K562 (cell line): ENCODE results near the gene PRKAG2. TPM values are rescaled to one million over a fixed set of nuclear protein-coding genes. Genes with fewer than 3 reads are reported as not detected.

Experiments used
- ATAC-seq: fragments of 200-7000 bp; cut with Tn5 transposase; 3 replicates; pipeline ENCODE4 v1.9.1; 2020; ENCODE audit warnings: moderate library complexity
- BruUV-seq: library from RNA; stranded (reverse); fragments of 400-500 nt; replicated peaks from 2 replicates; lab custom pipeline; 2021; lab: Mats Ljungman, UMichigan
- CTCF ChIA-PET: fragments of 300-600 bp; formaldehyde crosslinking; extraction: SDS; loops from one replicate; lab custom pipeline; 2021; ENCODE audit warnings: low intra/inter-chr PET ratio; lab: Yijun Ruan, JAX
- POLR2A ChIA-PET: fragments of 300-600, 350-650 bp; sonication (Branson Sonifier 250); formaldehyde crosslinking; extraction: SDS; loops from one replicate; lab custom pipeline; 2021; ENCODE audit warnings: antibody characterized with exemption, inconsistent platforms; lab: Yijun Ruan, JAX
- DNase-seq, 4 experiments: peaks; one replicate each; pipeline versions ENCODE4 v3.0.0 to v3.0.0-alpha.2; 2011 to 2018; ENCODE audit warnings: low spot score in 3 of 4, mixed read lengths in 3 of 4; ENCODE audit errors: extremely low read depth in 1 of 4
- FAIRE-seq: peaks from 2 replicates; lab custom pipeline; 2011; peaks lifted over from hg19 to GRCh38; lab: Jason Lieb, UNC
- H2AFZ ChIP-seq: 2 replicates; pipeline ENCODE4 v1.6.0; 2011; ENCODE audit warnings: low read depth, low read length, control low read depth, inconsistent platforms
- H3K27ac ChIP-seq: fragments of 200-600 bp; 3 replicates; pipeline ENCODE4 v1.8.0; 2011; ENCODE audit warnings: low read depth, mild to moderate bottlenecking, control low read depth, inconsistent platforms, low read length, moderate library complexity, mixed read lengths; ENCODE audit errors: extremely low read depth
- H3K27me3 ChIP-seq, 2 experiments: fragments of 300-600 bp in 1 of 2; 2 replicates in 1 of 2; 3 replicates in 1 of 2; pipeline versions ENCODE4 v1.6.0 to v1.8.0; 2011; ENCODE audit warnings: inconsistent platforms in 2 of 2, low read length in 2 of 2, mild to moderate bottlenecking in 1 of 2, mixed read lengths in 1 of 2, moderate library complexity in 1 of 2; ENCODE audit not compliant: control insufficient read depth in 2 of 2, insufficient read depth in 2 of 2
- H3K36me3 ChIP-seq: fragments of 300-600 bp; 3 replicates; pipeline ENCODE4 v1.8.0; 2011; ENCODE audit warnings: mild to moderate bottlenecking, low read length, inconsistent platforms; ENCODE audit not compliant: control insufficient read depth, insufficient read depth
- H3K4me1 ChIP-seq, 2 experiments: fragments of 200-600 bp in 1 of 2; replicated peaks in 1 of 2; 2 replicates in 1 of 2; 3 replicates in 1 of 2; pipeline versions ENCODE4 v1.5.1 to v1.8.0; 2011; ENCODE audit warnings: inconsistent platforms in 2 of 2, low read length in 2 of 2, mild to moderate bottlenecking in 1 of 2, mixed read lengths in 1 of 2, moderate library complexity in 1 of 2; ENCODE audit not compliant: control insufficient read depth in 2 of 2, insufficient read depth in 2 of 2
- H3K4me2 ChIP-seq: 2 replicates; pipeline ENCODE4 v1.6.1; 2011; ENCODE audit warnings: low read length, control low read depth, inconsistent platforms, mixed read lengths; ENCODE audit not compliant: insufficient read depth
- H3K4me3 ChIP-seq: fragments of 200-600 bp; sonication (generic), shearing (Covaris generic); 2 replicates; pipeline ENCODE4 v1.5.1; 2016; ENCODE audit warnings: control low read depth, inconsistent platforms
- H3K79me2 ChIP-seq: fragments of 200-600 bp; 3 replicates; pipeline ENCODE4 v1.8.0; 2011; ENCODE audit warnings: low read length, inconsistent platforms; ENCODE audit not compliant: control insufficient read depth, insufficient read depth
- H3K9ac ChIP-seq, 2 experiments: 2 replicates each; pipeline versions ENCODE4 v1.6.0 to v1.6.1; 2011; ENCODE audit warnings: low read depth in 2 of 2, low read length in 2 of 2, control low read depth in 1 of 2, inconsistent platforms in 1 of 2, mild to moderate bottlenecking in 1 of 2, mixed read lengths in 1 of 2; ENCODE audit not compliant: insufficient read depth in 1 of 2
- H3K9me1 ChIP-seq: one replicate; pipeline ENCODE4 v1.6.0; 2011; ENCODE audit warnings: inconsistent platforms, mild to moderate bottlenecking, low read length, moderate library complexity; ENCODE audit not compliant: control insufficient read depth, insufficient read depth
- H3K9me3 ChIP-seq: replicated peaks from 2 replicates; pipeline ENCODE4 v1.5.1; 2011; ENCODE audit warnings: low read depth, low read length, inconsistent platforms; ENCODE audit not compliant: control insufficient read depth, insufficient read depth
- H4K20me1 ChIP-seq: replicated peaks from 2 replicates; pipeline ENCODE4 v1.6.1; 2011; ENCODE audit warnings: low read length, inconsistent platforms, mixed read lengths; ENCODE audit not compliant: control insufficient read depth, insufficient read depth
- GTF3C2 ChIP-seq: IDR thresholded peaks from 3 replicates; pipeline ENCODE4 v1.6.1; 2011; ENCODE audit warnings: borderline replicate concordance, mild to moderate bottlenecking, moderate library complexity; ENCODE audit not compliant: insufficient read length; ENCODE audit errors: extremely low read depth
- HMGXB4 ChIP-seq: sonication (generic); formaldehyde crosslinking; IDR thresholded peaks from 2 replicates; pipeline ENCODE4 v1.8.1; 2023; ENCODE audit warnings: mild to moderate bottlenecking, missing genetic modification reagents
- MTA3 ChIP-seq: fragments of 450-650 bp; formaldehyde crosslinking; IDR thresholded peaks from 2 replicates; pipeline ENCODE4 v1.6.1; 2017; ENCODE audit warnings: mild to moderate bottlenecking, borderline replicate concordance
- NFIX ChIP-seq: fragments of 250-450 bp; sonication (Bioruptor Pico); IDR thresholded peaks from 2 replicates; pipeline ENCODE4 v1.4.0; 2020; ENCODE audit warnings: low read depth, mild to moderate bottlenecking, moderate library complexity
- SMARCE1 ChIP-seq: fragments of 450-650 bp; IDR thresholded peaks from 2 replicates; pipeline ENCODE4 v1.7.1; 2016; ENCODE audit warnings: mild to moderate bottlenecking
- SREBF1 ChIP-seq: fragments of 150-350 bp; IDR thresholded peaks from 2 replicates; pipeline ENCODE4 v1.6.1; 2014; ENCODE audit warnings: antibody characterized with exemption, low read depth, low read length, borderline replicate concordance
- TCF3 ChIP-seq: sonication (generic); formaldehyde crosslinking; IDR thresholded peaks from 2 replicates; pipeline ENCODE4 v1.4.0; 2020; ENCODE audit warnings: mild to moderate bottlenecking, missing genetic modification reagents
- WGBS: fragments of 100-300 bp; shearing (Covaris generic); methylation state at CpG from one replicate; pipeline ENCODE4 v1.1.6; 2016; ENCODE audit warnings: low coverage, mixed read lengths; ENCODE audit not compliant: insufficient coverage; ENCODE audit errors: missing lambda C conversion rate; 5-methylcytosine and 5-hydroxymethylcytosine counted together
- in situ Hi-C: fragments of 300-500 bp; cut with MboI; formaldehyde crosslinking; loops from 4 replicates; pipeline ENCODE4 v1.15.0; 2018; ENCODE audit warnings: inconsistent platforms, mixed read lengths
- intact Hi-C: fragments of 100-400 bp; cut with micrococcal nuclease; formaldehyde crosslinking; loops from 2 replicates; pipeline ENCODE4 v1.14.2; 2022
- polyA plus RNA-seq, 8 experiments: library from polyadenylated mRNA; depleted of rRNA in 4 of 8; stranded (reverse) in 5 of 8; unstranded in 3 of 8; fragments of >200 nt; fragmentation: Nextera tagmentation in 2 of 8; fragmentation: Illumina TruSeq in 1 of 8; extraction: Ambion mirVana in 2 of 8; extraction: Trizol in 1 of 8; gene quantifications; 2 replicates each; pipeline versions ENCODE4 v1.2.1 to v1.2.3, GENCODE V29; 2011 to 2014; ENCODE audit warnings: inconsistent platforms in 1 of 8, missing spikeins in 1 of 8
- total RNA-seq, 7 experiments: library from RNA; depleted of rRNA in 6 of 7; stranded (reverse); fragments of >200 nt in 6 of 7; fragmentation: Illumina TruSeq in 2 of 7; extraction: Trizol in 2 of 7; gene quantifications; 2 replicates each; pipeline versions ENCODE4 v1.2.1 to v1.2.3, GENCODE V29; 2011 to 2021; ENCODE audit warnings: low replicate concordance in 1 of 7

The PRKAG2 gene
- total and polyA plus RNA-seq, 9 of the 15 experiments (the other 6 are each of a cell fraction or from before 2014, with no cell fraction given): 0.99 to 5.6 (median 3.3) TPM

GRCh38 chr7:151695951-151696541 is 180.9 kb downstream of the PRKAG2 start (continued):
- no peak for TF ChIP-seq NFIX (CRISPR knock-in tag)
- TF ChIP-seq, all 486 proteins: peak for 0

GRCh38 chr7:151694828-151695580 is 181.9 kb downstream of the PRKAG2 start:
- H4K20me1 ChIP-seq: no peaks in the 10 kb centered on the region; the same call in 1 of the 2 replicates
- no peak overlapping the region for H3K9ac ChIP-seq
- in situ Hi-C loops (no loop called here), intact Hi-C loops (no loop called here)
- H3K4me3 ChIP-seq: no peak overlapping the region
- FAIRE-seq (no peak), DNase-seq (no peak), ATAC-seq (no peak)
- no peaks in the 10 kb centered on the region for H3K36me3 ChIP-seq
- TF ChIP-seq SMARCE1: no peak
- no peak for TF ChIP-seq SREBF1
- TF ChIP-seq GTF3C2: no peak
- TF ChIP-seq TCF3 (CRISPR knock-in tag): no peak
- TF ChIP-seq HMGXB4: no peak
- no peak for TF ChIP-seq MTA3
- peaks cover 55 to 83% of the 10 kb centered on the region in 2 experiments for H3K27me3 ChIP-seq
- H3K27ac ChIP-seq: no peak overlapping the region
- ChIA-PET CTCF (no interaction called here), POLR2A (no interaction called here)
- H3K79me2 ChIP-seq: no peaks in the 10 kb centered on the region
- no TSS peak for BruUV-seq
- no peaks in the 10 kb centered on the region for H3K4me1 ChIP-seq
- H3K9me1 ChIP-seq: no peaks in the 10 kb centered on the region
- H2AFZ ChIP-seq: no peak overlapping the region
- H3K9me3 ChIP-seq: no peaks in the 10 kb centered on the region
- H3K4me2 ChIP-seq: no peak overlapping the region
- WGBS: 1% methylated on average over 15 of the region's 15 CpGs
